ENCODE results near the gene TWIST1.

DNA sequence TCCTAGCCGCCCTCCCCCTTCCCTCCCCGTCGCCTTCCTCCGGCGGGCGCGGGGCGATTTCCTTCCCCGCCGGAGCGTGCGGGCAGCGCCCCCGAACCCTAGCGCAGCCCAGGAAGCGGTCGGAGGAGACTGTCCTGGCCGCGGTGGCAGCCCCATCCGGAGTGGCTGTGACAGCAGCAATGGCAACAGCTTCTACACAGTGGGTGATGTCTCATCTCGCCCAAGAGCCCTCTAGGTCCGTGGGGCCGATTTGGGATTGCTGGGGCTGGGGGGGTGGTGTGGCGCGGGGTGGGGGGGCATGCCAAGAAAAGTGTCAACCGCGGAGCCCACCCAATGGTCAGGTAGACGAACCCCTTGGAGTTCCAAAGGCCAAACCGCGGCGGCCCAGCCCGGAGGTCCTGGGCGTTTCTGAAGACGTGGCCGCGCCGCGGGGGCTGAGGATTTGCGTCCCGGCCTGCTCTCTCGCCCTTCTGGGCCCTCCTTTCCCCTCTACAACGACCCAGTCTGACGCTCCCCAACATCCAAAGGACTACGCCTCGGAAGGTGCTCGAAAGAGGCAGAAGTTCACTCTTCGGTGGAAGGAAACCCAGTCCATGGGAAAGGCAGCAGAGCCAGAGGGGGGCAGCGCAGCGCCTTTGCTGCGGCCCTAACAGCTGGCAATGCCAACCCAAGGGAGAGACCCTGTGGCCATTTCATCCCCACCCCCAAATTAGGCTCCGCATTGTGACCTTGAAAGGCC, 603 bp upstream of the TWIST1 start:
- TF ChIP-seq YY1 (IDR thresholded peaks at IDR 0.05; ENCODE audit: insufficient read depth, insufficient read length) (no peak), ZNF274 (IDR thresholded peaks at IDR 0.05; ENCODE audit: low read depth, low read length) (no peak)

Data from NT2/D1 (cell line).